GM12878 (cell line): Measurements from ENCODE around the gene MAP4K1. TPM values are rescaled to one million over a fixed set of nuclear protein-coding genes. Genes with fewer than 3 reads are reported as not detected.

Source experiments
- KAT2A ChIP-seq: conservative IDR thresholded peaks from 2 replicates; pipeline ENCODE4 v1.6.1; 2011; ENCODE audit warnings: low read depth, low read length; ENCODE audit not compliant: control insufficient read depth
- MTA3 ChIP-seq: IDR thresholded peaks from 2 replicates; pipeline ENCODE4 v1.6.1; 2012; ENCODE audit warnings: low read length, inconsistent platforms, borderline replicate concordance
- MYC ChIP-seq: IDR thresholded peaks from 2 replicates; pipeline ENCODE4 v1.6.1; 2011; ENCODE audit warnings: mild to moderate bottlenecking, low read length, moderate library complexity, inconsistent platforms; ENCODE audit not compliant: insufficient read depth, insufficient replicate concordance, insufficient read length, severe bottlenecking
- PAX5 ChIP-seq: IDR thresholded peaks from 2 replicates; pipeline ENCODE4 v1.6.1; 2011; ENCODE audit warnings: low read depth, low read length, borderline replicate concordance
- PAX8 ChIP-seq: fragments of 450-650 bp; IDR thresholded peaks from 2 replicates; pipeline ENCODE4 v1.6.1; 2017; ENCODE audit warnings: mild to moderate bottlenecking, moderate library complexity
- PML ChIP-seq: IDR thresholded peaks from 2 replicates; pipeline ENCODE4 v1.6.1; 2012; ENCODE audit warnings: low read length, inconsistent platforms
- RAD21 ChIP-seq: IDR thresholded peaks from 2 replicates; pipeline ENCODE4 v1.6.1; 2011; ENCODE audit warnings: mild to moderate bottlenecking, low read depth, low read length, moderate library complexity; ENCODE audit not compliant: insufficient read depth
- SKIL ChIP-seq: fragments of 450-650 bp; IDR thresholded peaks from 2 replicates; pipeline ENCODE4 v1.6.1; 2017; ENCODE audit warnings: mild to moderate bottlenecking, low read depth, inconsistent platforms; ENCODE audit not compliant: poor library complexity, severe bottlenecking
- SMAD5 ChIP-seq: IDR thresholded peaks from 2 replicates; pipeline ENCODE4 v1.6.1; 2016; ENCODE audit warnings: antibody characterized with exemption, low read depth
- polyA plus RNA-seq, 11 experiments: library from polyadenylated mRNA; depleted of rRNA in 4 of 11; unstranded in 6 of 11; stranded (reverse) in 5 of 11; fragments of >200 nt; fragmentation: Nextera tagmentation in 4 of 11; fragmentation: Illumina TruSeq in 1 of 11; extraction: Ambion mirVana in 4 of 11; extraction: Trizol in 1 of 11; gene quantifications; 1 replicate in 1 of 11; 2 replicates in 10 of 11; pipeline versions ENCODE4 v1.2.1 to v1.2.3, GENCODE V29; 2011 to 2016; ENCODE audit warnings: inconsistent platforms in 2 of 11, missing spikeins in 2 of 11, low read depth in 1 of 11
- total RNA-seq, 4 experiments: library from RNA; depleted of rRNA in 3 of 4; stranded (reverse); fragments of >200 nt in 3 of 4; fragmentation: Illumina TruSeq in 1 of 4; extraction: Trizol in 1 of 4; gene quantifications; 2 replicates each; pipeline versions ENCODE4 v1.2.1 to v1.2.3, GENCODE V29; 2013 to 2021
- TF ChIP-seq, protein P1 (sequence below): IDR thresholded peaks from 2 replicates; pipeline ENCODE4 v1.6.1; 2012; ENCODE audit warnings: improper control_type of control experiment, low read depth, low read length; ENCODE audit not compliant: insufficient replicate concordance
- TF ChIP-seq, protein P2 (sequence below): fragments of 450-650 bp; IDR thresholded peaks from 2 replicates; pipeline ENCODE4 v1.6.1; 2016; ENCODE audit warnings: mild to moderate bottlenecking, moderate library complexity, borderline replicate concordance
- TF ChIP-seq, protein P3 (sequence below): fragments of 450-650 bp; IDR thresholded peaks from 2 replicates; pipeline ENCODE4 v1.6.1; 2018; ENCODE audit warnings: mild to moderate bottlenecking, low read depth, moderate library complexity; ENCODE audit not compliant: partially characterized antibody

The MAP4K1 gene
- total and polyA plus RNA-seq, 10 of the 15 experiments (the other 5 are each of a cell fraction or from before 2014, with no cell fraction given): 39.2 to 306 (median 140) TPM

DNA sequence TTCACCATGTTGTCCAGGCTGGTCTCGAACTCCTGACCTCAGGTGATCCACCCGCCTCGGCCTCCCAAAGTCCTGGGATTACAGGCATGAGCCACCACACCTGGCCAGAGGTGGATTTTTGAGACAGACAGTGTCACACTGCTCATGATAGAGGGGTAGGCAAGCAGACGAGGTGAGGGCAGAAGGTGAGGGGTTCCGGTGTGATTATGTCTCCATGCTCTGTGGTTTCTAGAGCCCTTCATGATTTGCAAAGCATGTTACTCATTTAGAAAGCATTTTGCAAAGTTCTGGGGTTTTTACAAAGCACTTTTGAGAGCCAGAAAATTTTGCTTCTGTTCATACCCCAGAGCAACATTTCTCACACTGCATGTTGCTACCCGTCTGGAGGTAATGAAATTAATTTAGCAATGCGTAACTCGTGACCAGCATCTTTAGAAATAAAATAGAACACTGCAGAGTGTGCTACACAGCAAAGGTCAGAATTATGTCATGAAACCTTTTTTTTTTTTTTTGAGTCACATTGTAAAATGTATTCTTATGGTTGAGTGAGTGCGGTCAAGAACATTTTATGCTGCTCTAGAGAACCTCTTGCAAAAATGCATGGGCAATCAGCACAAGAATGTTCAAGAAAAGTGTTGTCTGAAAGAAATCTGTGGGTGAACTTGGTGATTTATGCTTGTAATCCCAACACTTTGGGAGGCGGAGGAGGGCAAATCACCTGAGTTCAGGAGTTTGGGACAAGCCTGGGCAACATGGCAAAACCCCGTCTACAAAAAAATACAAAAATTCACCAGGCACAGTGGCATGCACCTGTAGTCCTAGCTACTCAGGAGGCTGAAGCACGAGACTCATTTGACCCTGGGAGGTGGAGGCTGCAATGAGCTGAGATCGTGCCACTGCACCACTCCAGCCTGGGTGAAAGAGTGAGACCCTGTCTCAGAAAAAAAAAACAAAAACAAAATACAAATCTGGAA, 58.0 kb downstream of the MAP4K1 start (continued):
- TF ChIP-seq, protein P1, sequence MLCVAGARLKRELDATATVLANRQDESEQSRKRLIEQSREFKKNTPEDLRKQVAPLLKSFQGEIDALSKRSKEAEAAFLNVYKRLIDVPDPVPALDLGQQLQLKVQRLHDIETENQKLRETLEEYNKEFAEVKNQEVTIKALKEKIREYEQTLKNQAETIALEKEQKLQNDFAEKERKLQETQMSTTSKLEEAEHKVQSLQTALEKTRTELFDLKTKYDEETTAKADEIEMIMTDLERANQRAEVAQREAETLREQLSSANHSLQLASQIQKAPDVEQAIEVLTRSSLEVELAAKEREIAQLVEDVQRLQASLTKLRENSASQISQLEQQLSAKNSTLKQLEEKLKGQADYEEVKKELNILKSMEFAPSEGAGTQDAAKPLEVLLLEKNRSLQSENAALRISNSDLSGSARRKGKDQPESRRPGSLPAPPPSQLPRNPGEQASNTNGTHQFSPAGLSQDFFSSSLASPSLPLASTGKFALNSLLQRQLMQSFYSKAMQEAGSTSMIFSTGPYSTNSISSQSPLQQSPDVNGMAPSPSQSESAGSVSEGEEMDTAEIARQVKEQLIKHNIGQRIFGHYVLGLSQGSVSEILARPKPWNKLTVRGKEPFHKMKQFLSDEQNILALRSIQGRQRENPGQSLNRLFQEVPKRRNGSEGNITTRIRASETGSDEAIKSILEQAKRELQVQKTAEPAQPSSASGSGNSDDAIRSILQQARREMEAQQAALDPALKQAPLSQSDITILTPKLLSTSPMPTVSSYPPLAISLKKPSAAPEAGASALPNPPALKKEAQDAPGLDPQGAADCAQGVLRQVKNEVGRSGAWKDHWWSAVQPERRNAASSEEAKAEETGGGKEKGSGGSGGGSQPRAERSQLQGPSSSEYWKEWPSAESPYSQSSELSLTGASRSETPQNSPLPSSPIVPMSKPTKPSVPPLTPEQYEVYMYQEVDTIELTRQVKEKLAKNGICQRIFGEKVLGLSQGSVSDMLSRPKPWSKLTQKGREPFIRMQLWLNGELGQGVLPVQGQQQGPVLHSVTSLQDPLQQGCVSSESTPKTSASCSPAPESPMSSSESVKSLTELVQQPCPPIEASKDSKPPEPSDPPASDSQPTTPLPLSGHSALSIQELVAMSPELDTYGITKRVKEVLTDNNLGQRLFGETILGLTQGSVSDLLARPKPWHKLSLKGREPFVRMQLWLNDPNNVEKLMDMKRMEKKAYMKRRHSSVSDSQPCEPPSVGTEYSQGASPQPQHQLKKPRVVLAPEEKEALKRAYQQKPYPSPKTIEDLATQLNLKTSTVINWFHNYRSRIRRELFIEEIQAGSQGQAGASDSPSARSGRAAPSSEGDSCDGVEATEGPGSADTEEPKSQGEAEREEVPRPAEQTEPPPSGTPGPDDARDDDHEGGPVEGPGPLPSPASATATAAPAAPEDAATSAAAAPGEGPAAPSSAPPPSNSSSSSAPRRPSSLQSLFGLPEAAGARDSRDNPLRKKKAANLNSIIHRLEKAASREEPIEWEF: peak; percentile 57
- no peak for TF ChIP-seq MYC
- TF ChIP-seq PAX5: peak; percentile 78; the same call in 1 of the 2 replicates
- TF ChIP-seq, protein P2, sequence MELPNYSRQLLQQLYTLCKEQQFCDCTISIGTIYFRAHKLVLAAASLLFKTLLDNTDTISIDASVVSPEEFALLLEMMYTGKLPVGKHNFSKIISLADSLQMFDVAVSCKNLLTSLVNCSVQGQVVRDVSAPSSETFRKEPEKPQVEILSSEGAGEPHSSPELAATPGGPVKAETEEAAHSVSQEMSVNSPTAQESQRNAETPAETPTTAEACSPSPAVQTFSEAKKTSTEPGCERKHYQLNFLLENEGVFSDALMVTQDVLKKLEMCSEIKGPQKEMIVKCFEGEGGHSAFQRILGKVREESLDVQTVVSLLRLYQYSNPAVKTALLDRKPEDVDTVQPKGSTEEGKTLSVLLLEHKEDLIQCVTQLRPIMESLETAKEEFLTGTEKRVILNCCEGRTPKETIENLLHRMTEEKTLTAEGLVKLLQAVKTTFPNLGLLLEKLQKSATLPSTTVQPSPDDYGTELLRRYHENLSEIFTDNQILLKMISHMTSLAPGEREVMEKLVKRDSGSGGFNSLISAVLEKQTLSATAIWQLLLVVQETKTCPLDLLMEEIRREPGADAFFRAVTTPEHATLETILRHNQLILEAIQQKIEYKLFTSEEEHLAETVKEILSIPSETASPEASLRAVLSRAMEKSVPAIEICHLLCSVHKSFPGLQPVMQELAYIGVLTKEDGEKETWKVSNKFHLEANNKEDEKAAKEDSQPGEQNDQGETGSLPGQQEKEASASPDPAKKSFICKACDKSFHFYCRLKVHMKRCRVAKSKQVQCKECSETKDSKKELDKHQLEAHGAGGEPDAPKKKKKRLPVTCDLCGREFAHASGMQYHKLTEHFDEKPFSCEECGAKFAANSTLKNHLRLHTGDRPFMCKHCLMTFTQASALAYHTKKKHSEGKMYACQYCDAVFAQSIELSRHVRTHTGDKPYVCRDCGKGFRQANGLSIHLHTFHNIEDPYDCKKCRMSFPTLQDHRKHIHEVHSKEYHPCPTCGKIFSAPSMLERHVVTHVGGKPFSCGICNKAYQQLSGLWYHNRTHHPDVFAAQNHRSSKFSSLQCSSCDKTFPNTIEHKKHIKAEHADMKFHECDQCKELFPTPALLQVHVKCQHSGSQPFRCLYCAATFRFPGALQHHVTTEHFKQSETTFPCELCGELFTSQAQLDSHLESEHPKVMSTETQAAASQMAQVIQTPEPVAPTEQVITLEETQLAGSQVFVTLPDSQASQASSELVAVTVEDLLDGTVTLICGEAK: peak; percentile 40; the same call in 1 of the 2 replicates
- peak; percentile 97 for TF ChIP-seq MTA3
- peak; percentile 19; the same call in 1 of the 2 replicates for TF ChIP-seq RAD21
- peak; percentile 100 for TF ChIP-seq SKIL
- TF ChIP-seq KAT2A: no peak
- TF ChIP-seq SMAD5: no peak
- TF ChIP-seq PML: peak; percentile 94
- TF ChIP-seq, protein P3, sequence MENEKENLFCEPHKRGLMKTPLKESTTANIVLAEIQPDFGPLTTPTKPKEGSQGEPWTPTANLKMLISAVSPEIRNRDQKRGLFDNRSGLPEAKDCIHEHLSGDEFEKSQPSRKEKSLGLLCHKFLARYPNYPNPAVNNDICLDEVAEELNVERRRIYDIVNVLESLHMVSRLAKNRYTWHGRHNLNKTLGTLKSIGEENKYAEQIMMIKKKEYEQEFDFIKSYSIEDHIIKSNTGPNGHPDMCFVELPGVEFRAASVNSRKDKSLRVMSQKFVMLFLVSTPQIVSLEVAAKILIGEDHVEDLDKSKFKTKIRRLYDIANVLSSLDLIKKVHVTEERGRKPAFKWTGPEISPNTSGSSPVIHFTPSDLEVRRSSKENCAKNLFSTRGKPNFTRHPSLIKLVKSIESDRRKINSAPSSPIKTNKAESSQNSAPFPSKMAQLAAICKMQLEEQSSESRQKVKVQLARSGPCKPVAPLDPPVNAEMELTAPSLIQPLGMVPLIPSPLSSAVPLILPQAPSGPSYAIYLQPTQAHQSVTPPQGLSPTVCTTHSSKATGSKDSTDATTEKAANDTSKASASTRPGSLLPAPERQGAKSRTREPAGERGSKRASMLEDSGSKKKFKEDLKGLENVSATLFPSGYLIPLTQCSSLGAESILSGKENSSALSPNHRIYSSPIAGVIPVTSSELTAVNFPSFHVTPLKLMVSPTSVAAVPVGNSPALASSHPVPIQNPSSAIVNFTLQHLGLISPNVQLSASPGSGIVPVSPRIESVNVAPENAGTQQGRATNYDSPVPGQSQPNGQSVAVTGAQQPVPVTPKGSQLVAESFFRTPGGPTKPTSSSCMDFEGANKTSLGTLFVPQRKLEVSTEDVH: peak; percentile 80
- peak; percentile 86; the same call in 1 of the 2 replicates for TF ChIP-seq PAX8
